Osteoblast (primary cell): ENCODE results near the gene INSYN2B. TPM values are rescaled to one million over a fixed set of nuclear protein-coding genes. Genes with fewer than 3 reads are reported as not detected.

Experiments used
- DNase-seq: peaks from one replicate; pipeline ENCODE4 v3.0.0; 2011; ENCODE audit warnings: low spot score, mixed read lengths; ENCODE audit not compliant: insufficient read length; ENCODE audit errors: missing footprints
- H2AFZ ChIP-seq: 2 replicates; pipeline ENCODE4 v1.6.0; 2011; ENCODE audit warnings: mild to moderate bottlenecking, low read length
- H3K27ac ChIP-seq: 2 replicates; pipeline ENCODE4 v1.5.1; 2011; ENCODE audit warnings: mild to moderate bottlenecking, low read depth, low read length, moderate library complexity
- H3K27me3 ChIP-seq: 2 replicates; pipeline ENCODE4 v1.6.0; 2012; ENCODE audit warnings: mild to moderate bottlenecking, control low read depth, inconsistent platforms, low read length, moderate library complexity; ENCODE audit not compliant: insufficient read depth
- H3K36me3 ChIP-seq: 2 replicates; pipeline ENCODE4 v1.5.1; 2011; ENCODE audit warnings: mild to moderate bottlenecking, low read length, control low read depth, moderate library complexity; ENCODE audit not compliant: insufficient read depth
- H3K4me1 ChIP-seq: 2 replicates; pipeline ENCODE4 v1.5.1; 2011; ENCODE audit warnings: mild to moderate bottlenecking, low read length, control low read depth, moderate library complexity; ENCODE audit not compliant: insufficient read depth
- H3K4me2 ChIP-seq: 2 replicates; pipeline ENCODE4 v1.6.0; 2011; ENCODE audit warnings: mild to moderate bottlenecking, low read length; ENCODE audit not compliant: insufficient read depth
- H3K4me3 ChIP-seq: fragments of 200-600 bp; sonication (generic); 3 replicates; pipeline ENCODE4 v1.5.1; 2012; ENCODE audit warnings: mild to moderate bottlenecking, low read length, inconsistent platforms; ENCODE audit not compliant: insufficient read depth
- H3K79me2 ChIP-seq: 2 replicates; pipeline ENCODE4 v1.6.0; 2012; ENCODE audit warnings: mild to moderate bottlenecking, low read length, control low read depth, inconsistent platforms; ENCODE audit not compliant: insufficient read depth
- H3K9me3 ChIP-seq: 2 replicates; pipeline ENCODE4 v1.5.1; 2011; ENCODE audit warnings: low read depth, low read length, control low read depth
- H4K20me1 ChIP-seq: 2 replicates; pipeline ENCODE4 v1.6.0; 2012; ENCODE audit warnings: mild to moderate bottlenecking, low read length, control low read depth; ENCODE audit not compliant: insufficient read depth
- total RNA-seq: library from RNA; depleted of rRNA; stranded (reverse); fragments of >200 nt; gene quantifications from 2 replicates; pipeline ENCODE4 v1.2.3, GENCODE V29; 2012
- TF ChIP-seq, protein P1 (sequence below): IDR thresholded peaks from 2 replicates; pipeline ENCODE4 v1.5.1; 2011; ENCODE audit warnings: mild to moderate bottlenecking, low read depth, low read length, moderate library complexity; ENCODE audit errors: extremely low read depth

Gene INSYN2B
- total RNA-seq, 1 donor, result 2.2 TPM

DNA sequence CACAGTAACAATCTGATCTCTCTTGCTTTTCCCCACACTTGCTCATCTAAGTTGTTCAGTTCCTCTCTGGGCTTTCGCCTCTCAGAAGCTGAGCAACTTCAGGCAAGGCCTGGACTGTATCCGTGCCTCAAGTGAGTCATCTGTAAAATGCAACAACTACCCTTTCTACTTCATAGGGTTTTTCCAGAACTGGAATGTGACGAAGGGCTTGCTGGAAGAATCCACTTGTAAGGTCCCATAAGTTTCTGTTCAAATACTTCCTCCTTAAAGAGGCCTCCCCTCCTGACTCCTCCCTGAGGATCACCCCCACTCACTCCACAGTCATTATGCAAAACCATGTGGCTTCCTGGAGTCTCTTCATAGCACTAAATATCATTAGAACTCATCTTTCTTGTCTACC, 17.5 kb upstream of the INSYN2B start:
- H3K9me3 ChIP-seq, result no peaks in the 10 kb centered on the region
- no peak overlapping the region for H3K27ac ChIP-seq
- no peaks in the 10 kb centered on the region for H3K27me3 ChIP-seq
- no peaks in the 10 kb centered on the region for H4K20me1 ChIP-seq
- H3K36me3 ChIP-seq, result no peaks in the 10 kb centered on the region
- TF ChIP-seq, protein P1, sequence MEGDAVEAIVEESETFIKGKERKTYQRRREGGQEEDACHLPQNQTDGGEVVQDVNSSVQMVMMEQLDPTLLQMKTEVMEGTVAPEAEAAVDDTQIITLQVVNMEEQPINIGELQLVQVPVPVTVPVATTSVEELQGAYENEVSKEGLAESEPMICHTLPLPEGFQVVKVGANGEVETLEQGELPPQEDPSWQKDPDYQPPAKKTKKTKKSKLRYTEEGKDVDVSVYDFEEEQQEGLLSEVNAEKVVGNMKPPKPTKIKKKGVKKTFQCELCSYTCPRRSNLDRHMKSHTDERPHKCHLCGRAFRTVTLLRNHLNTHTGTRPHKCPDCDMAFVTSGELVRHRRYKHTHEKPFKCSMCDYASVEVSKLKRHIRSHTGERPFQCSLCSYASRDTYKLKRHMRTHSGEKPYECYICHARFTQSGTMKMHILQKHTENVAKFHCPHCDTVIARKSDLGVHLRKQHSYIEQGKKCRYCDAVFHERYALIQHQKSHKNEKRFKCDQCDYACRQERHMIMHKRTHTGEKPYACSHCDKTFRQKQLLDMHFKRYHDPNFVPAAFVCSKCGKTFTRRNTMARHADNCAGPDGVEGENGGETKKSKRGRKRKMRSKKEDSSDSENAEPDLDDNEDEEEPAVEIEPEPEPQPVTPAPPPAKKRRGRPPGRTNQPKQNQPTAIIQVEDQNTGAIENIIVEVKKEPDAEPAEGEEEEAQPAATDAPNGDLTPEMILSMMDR, result no peak
- DNase-seq, result no peak
- H3K4me3 ChIP-seq, result no peak overlapping the region
- H3K4me1 ChIP-seq, result no peaks in the 10 kb centered on the region
- no peaks in the 10 kb centered on the region for H3K79me2 ChIP-seq
- H2AFZ ChIP-seq, result no peak overlapping the region
- no peak overlapping the region for H3K4me2 ChIP-seq

DNA sequence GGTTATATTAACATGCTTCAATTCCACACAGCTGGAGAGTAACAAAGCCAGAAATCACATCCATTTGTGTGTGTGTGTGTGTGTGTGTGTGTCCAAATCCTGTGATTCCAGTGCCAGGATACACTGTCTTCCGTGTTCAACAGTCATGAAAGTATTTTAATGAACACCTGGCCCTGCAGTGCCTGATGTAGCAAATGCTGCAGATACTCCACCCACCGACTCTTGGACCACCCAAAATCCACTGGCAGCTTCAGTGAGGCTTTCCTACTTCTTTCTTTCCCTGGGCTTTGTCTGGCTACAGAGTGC, 13.1 kb upstream of the INSYN2B start:
- no peak overlapping the region for H3K4me3 ChIP-seq

DNA sequence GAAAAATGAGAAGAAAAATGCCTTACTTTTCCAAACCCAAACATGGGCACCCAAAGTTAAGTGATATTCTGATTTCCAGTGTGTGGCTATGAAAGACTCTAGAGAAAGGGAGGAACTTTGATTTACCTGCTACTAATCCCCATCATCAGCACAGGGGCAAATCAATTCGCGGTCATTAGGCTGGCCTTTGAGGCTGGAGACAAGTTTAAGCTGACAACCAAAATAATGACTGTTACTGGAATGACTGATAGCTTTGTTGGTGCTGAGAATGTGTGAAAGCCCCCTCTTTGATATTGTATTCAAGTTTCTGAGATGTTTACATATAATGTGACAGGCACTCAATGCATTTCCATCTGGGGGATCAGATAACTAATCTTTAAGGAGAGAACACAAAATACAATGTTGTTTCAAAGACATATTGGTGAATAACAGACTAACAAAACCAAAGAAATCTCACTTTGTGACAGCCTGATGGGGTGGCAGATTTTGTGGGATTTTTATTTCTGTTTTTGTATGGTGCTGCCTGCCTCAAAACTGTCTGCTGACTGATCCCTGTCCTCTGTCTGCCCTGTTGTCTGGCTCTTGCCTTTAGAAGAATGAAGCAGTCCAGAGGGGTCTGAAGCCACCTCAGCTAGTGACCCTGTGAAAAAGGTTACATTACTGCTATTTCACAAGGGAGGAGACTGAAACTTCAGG, 12.6 kb upstream of the INSYN2B start:
- H3K36me3 ChIP-seq, result no peaks in the 10 kb centered on the region
- DNase-seq, result no peak
- H3K27ac ChIP-seq, result no peak overlapping the region
- no peaks in the 10 kb centered on the region for H4K20me1 ChIP-seq
- H3K4me2 ChIP-seq, result no peak overlapping the region
- no peaks in the 10 kb centered on the region for H3K27me3 ChIP-seq
- TF ChIP-seq, protein P1, result no peak
- peaks cover 4% of the 10 kb centered on the region for H3K4me1 ChIP-seq
- H3K4me3 ChIP-seq, result no peak overlapping the region
- no peaks in the 10 kb centered on the region for H3K79me2 ChIP-seq
- H3K9me3 ChIP-seq, result no peaks in the 10 kb centered on the region
- H2AFZ ChIP-seq, result no peak overlapping the region

More for the DNA sequence above, 13.1 kb upstream of the INSYN2B start:
- Histone ChIP-seq H4K20me1 (no peaks in the 10 kb centered on the region), H2AFZ (no peak overlapping the region), H3K4me2 (no peak overlapping the region), H3K4me1 (peaks cover 4% of the 10 kb centered on the region), H3K36me3 (no peaks in the 10 kb centered on the region), H3K27ac (no peak overlapping the region), H3K9me3 (no peaks in the 10 kb centered on the region), H3K79me2 (no peaks in the 10 kb centered on the region), H3K27me3 (no peaks in the 10 kb centered on the region)
- TF ChIP-seq, protein P1, result no peak
- DNase-seq, result no peak

DNA sequence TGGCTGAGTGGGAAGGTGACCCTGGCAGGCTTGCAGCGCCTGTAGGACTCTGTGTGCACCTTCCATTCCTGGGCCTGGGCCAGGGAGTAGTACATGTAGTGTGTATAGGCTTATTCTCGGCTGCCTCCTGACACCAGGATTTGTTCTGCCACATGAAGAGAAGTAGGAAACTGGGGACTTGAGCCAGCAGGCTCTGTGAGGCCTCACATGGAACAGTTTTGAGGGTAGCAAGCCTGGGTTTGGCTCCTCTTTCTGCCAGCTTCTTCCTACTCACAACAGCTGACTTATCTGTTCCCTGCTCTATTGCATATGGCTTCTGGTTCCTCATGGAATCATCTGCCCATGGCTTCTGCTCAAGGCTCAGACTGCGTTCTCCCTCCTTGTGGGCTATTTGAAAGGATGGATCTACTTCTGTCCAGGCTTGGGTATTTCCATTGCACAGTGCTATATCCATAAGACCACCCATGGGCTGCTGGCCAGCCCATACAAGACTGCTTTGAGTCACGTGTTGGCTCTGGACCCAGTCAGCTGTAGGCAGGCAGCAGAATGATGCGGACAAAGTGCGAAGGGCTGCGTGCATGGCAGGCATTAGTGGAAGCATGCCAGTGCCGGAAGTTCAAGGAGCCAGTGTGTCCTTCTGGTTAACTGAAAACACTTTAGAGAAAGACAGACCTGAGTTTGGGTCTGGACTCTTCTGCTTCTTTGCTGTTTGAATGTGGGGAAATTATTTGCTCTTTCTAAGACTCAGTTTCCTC, 11.0 kb upstream of the INSYN2B start:
- Histone ChIP-seq H4K20me1 (no peaks in the 10 kb centered on the region), H3K79me2 (no peaks in the 10 kb centered on the region), H3K4me3 (no peak overlapping the region), H3K27me3 (no peaks in the 10 kb centered on the region), H3K4me2 (no peak overlapping the region), H3K36me3 (no peaks in the 10 kb centered on the region), H3K4me1 (peaks cover 4% of the 10 kb centered on the region), H2AFZ (no peak overlapping the region), H3K27ac (no peak overlapping the region), H3K9me3 (no peaks in the 10 kb centered on the region)
- DNase-seq, result no peak
- TF ChIP-seq, protein P1, result no peak
